Immature natural killer cell (primary cell): Measurements from ENCODE around the gene NIN. TPM values are rescaled to one million over a fixed set of nuclear protein-coding genes. Genes with fewer than 3 reads are reported as not detected.
"Not testable (repeated sequence)": the region's sequence is repeated elsewhere in the genome, so short reads cannot be mapped to it uniquely, and the experiment has no call there.

Experiments used
- DNase-seq, 3 donors: peaks; one replicate each; pipeline ENCODE4 v3.0.0; 2022; ENCODE audit warnings: mixed read lengths in 1 of 3
- H3K27ac Mint-ChIP-seq, 6 donors: one replicate each; pipeline ENCODE4 v1.8.0; 2020; ENCODE audit warnings: mixed read lengths in 6 of 6, mild to moderate bottlenecking in 5 of 6, inconsistent platforms in 4 of 6, moderate library complexity in 3 of 6
- H3K27me3 Mint-ChIP-seq, 3 donors: one replicate each; pipeline ENCODE4 v1.8.0; 2020 to 2021; ENCODE audit warnings: low read depth in 3 of 3, mild to moderate bottlenecking in 3 of 3, mixed read lengths in 3 of 3, moderate library complexity in 3 of 3, inconsistent platforms in 1 of 3
- H3K36me3 Mint-ChIP-seq, 3 donors: one replicate each; pipeline ENCODE4 v1.8.0; 2020; ENCODE audit warnings: mixed read lengths in 3 of 3, inconsistent platforms in 2 of 3, mild to moderate bottlenecking in 2 of 3
- H3K4me1 Mint-ChIP-seq, 2 donors: one replicate each; pipeline ENCODE4 v1.8.0; 2020; ENCODE audit warnings: inconsistent platforms in 2 of 2, mild to moderate bottlenecking in 2 of 2, mixed read lengths in 2 of 2, moderate library complexity in 1 of 2
- H3K4me3 Mint-ChIP-seq, 5 donors: one replicate each; pipeline ENCODE4 v1.8.0; 2020; ENCODE audit warnings: mild to moderate bottlenecking in 5 of 5, mixed read lengths in 5 of 5, inconsistent platforms in 3 of 5, moderate library complexity in 3 of 5
- H3K9me3 Mint-ChIP-seq, 6 donors: one replicate each; pipeline ENCODE4 v1.8.0; 2020; ENCODE audit warnings: mild to moderate bottlenecking in 6 of 6, mixed read lengths in 6 of 6, inconsistent platforms in 4 of 6, moderate library complexity in 3 of 6
- polyA plus RNA-seq, 3 donors: library from polyadenylated mRNA; unstranded; fragments of 300-500 nt; fragmentation: Illumina TruSeq; gene quantifications; one replicate each; pipeline ENCODE4 v1.2.3, GENCODE V29; 2021

The NIN gene
- polyA plus RNA-seq, 3 donors from 2014 or later = 8.4 to 43.3 (median 9.7) TPM

DNA sequence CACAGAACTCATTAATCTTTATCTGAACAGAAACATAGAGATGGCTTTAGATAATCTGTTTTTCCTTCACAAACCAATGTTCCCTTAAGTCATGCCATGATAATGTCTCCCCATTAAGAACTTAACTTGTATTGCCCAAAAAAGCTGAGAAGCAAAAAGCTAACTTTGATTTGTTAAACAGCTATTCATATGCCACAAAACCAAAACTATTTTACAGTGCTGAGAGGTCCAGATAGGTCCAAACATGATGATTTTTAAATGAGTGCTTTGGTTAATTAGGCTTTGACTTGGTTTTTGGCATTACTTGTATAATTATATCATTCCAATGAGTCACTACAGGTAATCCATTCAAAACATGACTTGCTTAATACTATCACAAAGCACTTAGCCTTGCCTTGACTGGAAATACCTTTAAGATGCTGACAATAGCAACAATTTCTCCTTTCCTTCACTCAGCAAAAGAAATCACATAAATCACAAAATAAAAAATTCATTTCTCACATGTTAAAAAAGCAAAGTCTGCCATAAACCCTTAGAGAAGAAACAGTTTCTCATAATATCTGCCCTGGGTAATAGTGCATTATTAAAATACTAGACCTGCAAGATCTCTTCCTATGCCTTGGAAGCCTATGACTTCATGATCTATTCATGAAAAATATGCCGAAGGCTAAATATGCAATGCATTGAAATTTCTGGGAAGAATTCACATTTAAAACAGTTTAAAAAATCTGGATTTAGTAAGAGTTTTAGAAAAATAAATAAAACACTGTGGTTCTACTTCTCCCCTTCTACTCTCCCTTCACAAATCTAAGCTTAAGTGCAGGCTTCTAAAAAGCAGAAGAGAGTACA is 110.8 kb downstream of the NIN start:
- no peak for DNase-seq
- H3K27ac Mint-ChIP-seq = peak overlapping the region in 1 of 6 donors; percentile 25
- H3K9me3 Mint-ChIP-seq = no peaks in the 10 kb centered on the region
- no peak overlapping the region for H3K4me3 Mint-ChIP-seq
- H3K36me3 Mint-ChIP-seq = peaks cover 14 to 40% (median 28%) of the 10 kb centered on the region in 3 donors
- H3K27me3 Mint-ChIP-seq = peaks cover 0 to 4% (median 0%) of the 10 kb centered on the region in 3 donors
- no peaks in the 10 kb centered on the region for H3K4me1 Mint-ChIP-seq

DNA sequence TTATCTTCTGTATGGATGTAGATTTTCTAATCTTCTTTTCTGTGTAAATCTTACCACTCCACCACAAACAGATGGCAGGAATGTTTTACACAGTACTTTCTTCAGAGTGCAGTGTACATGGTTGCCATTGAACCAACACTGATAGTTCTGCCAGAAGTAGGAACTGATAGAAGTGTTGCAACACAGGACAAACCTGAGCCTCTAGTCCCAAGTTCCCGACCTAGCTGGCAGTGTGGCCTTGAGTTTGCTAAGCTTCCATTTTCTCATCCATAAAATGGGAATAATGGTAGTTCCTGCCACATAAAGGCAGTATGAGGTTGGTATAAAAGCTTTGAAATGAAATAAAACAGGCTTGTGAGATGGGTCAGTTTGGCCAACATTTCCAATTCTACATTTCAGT is 112.0 kb downstream of the NIN start:
- Mint-ChIP-seq H3K4me3 (no peak overlapping the region), H3K36me3 (peaks cover 3 to 28% (median 22%) of the 10 kb centered on the region in 3 donors), H3K27me3 (peaks cover 0 to 2% (median 0%) of the 10 kb centered on the region in 3 donors), H3K9me3 (no peaks in the 10 kb centered on the region), H3K4me1 (no peaks in the 10 kb centered on the region), H3K27ac (no peak overlapping the region)
- DNase-seq = no peak

DNA sequence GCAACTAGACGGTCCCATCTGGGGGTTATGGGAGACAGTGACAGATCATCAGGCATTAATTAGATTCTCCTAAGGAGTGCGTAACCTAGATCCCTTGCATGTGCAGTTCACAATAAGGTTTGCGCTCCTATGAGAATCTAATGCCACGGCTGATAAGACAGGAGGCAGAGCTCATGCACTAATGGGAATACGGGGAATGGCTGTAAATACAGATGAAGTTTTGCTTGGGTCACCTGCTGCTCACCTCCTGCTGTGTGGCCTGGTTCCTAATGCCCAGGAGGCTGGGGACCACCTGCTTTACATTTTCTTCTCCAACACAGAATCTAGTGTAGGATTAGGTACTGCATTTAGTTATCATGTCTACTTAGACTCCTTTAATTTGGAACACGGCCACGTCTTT is 113.2 kb downstream of the NIN start:
- Mint-ChIP-seq H3K36me3 (peaks cover 0 to 20% (median 16%) of the 10 kb centered on the region in 3 donors), H3K4me3 (no peak overlapping the region), H3K4me1 (no peaks in the 10 kb centered on the region), H3K27ac (peak overlapping the region in 1 of 6 donors; percentile 10), H3K27me3 (no peaks in the 10 kb centered on the region), H3K9me3 (no peaks in the 10 kb centered on the region)
- no peak for DNase-seq

DNA sequence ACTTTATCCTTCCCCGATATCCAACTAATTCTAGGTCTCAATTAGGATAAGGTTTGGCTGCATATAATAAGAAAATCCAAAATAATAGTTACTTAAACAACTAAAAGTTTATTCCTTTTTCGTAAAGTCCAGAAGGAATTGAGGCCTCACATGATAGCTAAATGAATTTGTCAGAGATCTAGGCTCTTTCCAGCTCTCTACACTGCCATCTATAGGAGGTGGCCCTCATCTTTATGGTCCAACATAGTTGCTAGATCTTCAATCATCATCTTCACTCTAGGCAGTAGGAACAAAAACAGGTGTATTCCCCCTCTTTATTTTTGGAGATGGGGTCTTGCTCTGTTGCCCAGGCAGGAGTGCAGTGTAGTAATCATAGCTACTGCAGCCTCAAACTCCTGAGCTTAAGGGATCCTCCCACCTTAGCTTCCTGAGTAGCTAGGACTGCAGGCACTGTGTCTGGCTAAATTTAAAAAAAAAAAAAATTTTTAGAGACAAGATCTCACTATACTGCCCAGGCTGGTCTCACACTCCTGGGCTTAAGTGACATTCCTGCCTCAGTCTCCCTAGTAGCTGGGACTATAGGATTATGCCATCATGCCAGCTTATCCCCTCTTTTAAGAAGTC is 116.4 kb downstream of the NIN start:
- peak in 1 of 3 donors; percentile 6 for DNase-seq
- Mint-ChIP-seq H3K9me3 (no peaks in the 10 kb centered on the region), H3K4me3 (no peak overlapping the region), H3K4me1 (no peaks in the 10 kb centered on the region), H3K36me3 (no peaks in the 10 kb centered on the region), H3K27me3 (peaks cover 0 to 2% (median 0%) of the 10 kb centered on the region in 3 donors), H3K27ac (no peak overlapping the region)

DNA sequence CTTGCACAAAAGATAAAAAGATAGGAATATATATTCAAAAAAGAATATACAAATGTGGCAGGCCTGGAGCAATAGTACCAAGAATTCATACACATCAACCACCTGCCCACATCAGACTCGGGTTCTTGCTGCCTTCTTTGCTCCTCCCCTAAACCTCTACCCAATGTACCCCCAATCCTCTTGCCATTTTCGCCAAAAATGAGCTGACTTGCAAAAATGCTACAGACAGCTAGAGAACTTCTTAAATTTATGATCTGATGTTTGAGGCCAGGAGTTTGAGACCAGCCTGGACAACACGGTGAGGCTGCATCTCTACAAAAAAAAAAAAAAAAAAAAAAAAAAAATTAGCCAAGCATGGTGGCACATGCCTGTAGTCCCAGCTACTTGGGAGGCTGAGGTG is 119.9 kb downstream of the NIN start:
- DNase-seq = no peak
- Mint-ChIP-seq H3K9me3 (no peaks in the 10 kb centered on the region), H3K27me3 (peaks cover 0 to 2% (median 0%) of the 10 kb centered on the region in 3 donors), H3K4me3 (no peak overlapping the region), H3K36me3 (no peaks in the 10 kb centered on the region), H3K4me1 (no peaks in the 10 kb centered on the region), H3K27ac (no peak overlapping the region)

DNA sequence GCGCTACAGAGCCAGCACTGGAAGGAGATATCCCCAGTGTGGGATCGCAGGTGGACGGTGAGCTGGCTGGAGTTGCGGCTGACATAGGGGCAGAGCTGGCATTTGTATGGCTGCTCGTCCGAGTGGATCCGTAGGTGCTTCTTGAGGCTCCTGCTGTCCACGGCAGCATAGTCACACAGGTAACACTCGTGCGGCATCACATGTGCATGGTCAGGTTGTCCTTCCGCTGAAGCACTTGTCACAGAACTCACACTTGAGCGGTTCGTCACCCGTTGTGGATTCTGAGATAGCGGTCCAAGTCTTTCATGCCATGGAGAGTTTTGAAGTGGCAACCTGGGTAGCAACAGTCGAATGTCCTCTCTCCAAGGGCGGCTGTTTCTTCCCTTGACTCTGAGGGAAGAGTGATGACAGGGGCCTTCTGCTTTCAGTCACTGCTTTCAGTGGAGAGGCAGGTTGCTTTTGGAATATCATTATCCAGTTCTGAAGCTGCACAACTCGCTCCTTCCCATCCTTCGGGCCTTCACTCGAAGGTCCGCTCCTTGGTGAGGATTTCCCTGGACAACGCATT is 125.9 kb downstream of the NIN start:
- no peak overlapping the region for H3K4me3 Mint-ChIP-seq
- DNase-seq = no peak
- H3K36me3 Mint-ChIP-seq = no peaks in the 10 kb centered on the region
- no peaks in the 10 kb centered on the region for H3K9me3 Mint-ChIP-seq
- H3K27me3 Mint-ChIP-seq = peaks cover 0 to 6% (median under 1%) of the 10 kb centered on the region in 3 donors
- H3K4me1 Mint-ChIP-seq = no peaks in the 10 kb centered on the region
- H3K27ac Mint-ChIP-seq = no peak overlapping the region

DNA sequence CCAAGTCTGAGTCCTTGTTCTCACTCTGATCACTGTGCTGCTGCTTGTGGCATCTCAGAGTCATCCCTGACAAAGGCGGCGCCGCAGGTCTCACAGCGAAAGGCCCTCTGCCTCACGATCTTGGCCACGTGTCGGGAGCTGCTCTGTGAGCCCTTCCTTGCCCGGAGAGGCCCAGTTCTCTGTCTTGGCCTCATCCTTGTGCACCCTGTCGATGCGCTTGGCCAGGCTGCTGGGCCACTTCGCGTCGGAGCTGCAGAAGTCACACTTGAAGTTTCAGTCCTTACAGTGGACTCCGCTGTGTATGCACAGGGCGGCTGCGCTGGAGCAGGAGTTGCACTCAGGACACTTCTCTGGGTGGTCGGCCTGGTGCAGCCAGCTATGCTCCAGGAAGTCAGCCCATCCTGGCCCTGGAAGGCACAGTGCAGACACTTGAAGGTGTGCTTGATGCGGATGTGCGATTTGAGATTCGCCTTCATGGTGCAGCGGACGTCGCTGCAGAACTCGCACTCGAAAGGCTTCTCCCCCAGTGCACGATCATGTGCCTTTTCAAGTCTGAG is 126.4 kb downstream of the NIN start:
- no peak for DNase-seq
- H3K36me3 Mint-ChIP-seq = no peaks in the 10 kb centered on the region
- no peaks in the 10 kb centered on the region for H3K4me1 Mint-ChIP-seq
- no peaks in the 10 kb centered on the region for H3K9me3 Mint-ChIP-seq
- no peak overlapping the region for H3K4me3 Mint-ChIP-seq
- no peak overlapping the region for H3K27ac Mint-ChIP-seq
- H3K27me3 Mint-ChIP-seq = peaks cover 0 to 8% (median 4%) of the 10 kb centered on the region in 3 donors

DNA sequence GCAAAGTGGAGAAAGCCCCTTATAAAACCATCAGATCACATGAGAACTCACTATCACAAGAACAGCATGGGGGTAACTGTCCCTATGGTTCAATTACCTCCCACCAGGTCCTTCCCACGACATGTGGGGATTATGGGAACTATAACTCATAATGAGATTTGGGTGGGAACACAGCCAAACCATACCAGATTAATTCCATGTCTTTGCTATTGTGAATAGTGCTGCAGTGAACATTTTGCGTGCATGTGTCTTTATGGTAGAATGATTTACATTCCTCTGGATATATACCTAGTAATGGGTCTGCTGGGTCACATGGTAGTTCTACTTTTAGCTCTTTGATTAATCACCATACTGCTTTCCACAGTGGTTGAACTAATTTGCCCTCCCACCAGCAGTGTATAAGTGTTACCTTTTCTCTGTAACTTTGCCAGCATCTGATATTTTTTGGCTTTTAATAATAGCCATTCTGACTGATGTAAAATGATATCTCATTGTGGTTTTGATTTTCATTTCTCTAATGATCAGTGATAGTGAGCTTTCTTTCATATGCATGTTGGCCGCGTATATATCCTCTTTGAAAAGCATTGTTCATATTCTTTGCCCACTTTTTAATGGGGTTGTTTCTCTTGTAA is 133.2 kb downstream of the NIN start:
- DNase-seq = no peak
- Mint-ChIP-seq H3K4me1 (no peaks in the 10 kb centered on the region), H3K4me3 (no peak overlapping the region), H3K9me3 (peaks cover 0 to 4% (median under 1%) of the 10 kb centered on the region in 6 donors), H3K27ac (no peak overlapping the region), H3K36me3 (no peaks in the 10 kb centered on the region), H3K27me3 (peaks cover 0 to 21% (median 6%) of the 10 kb centered on the region in 3 donors)

DNA sequence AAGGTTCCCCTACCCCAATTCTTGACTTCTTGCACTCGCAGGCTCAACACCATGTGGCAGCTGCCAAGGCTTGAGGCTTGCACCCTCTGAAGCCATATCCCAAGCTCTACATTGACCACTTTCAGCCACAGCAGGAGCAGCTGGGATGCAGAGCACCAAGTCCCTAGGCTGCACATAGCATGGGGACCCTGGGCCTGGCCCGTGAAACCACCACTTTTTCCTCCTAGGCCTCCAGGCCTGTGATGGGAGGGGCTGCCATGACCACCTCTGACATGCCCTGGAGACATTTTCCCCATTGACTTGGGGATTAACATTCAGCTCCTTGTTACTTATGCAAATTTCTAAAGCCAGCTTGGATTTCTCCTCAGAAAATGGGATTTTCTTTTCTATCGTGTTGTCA is 136.7 kb downstream of the NIN start:
- DNase-seq, H3K4me3 Mint-ChIP-seq, H3K36me3 Mint-ChIP-seq, H3K4me1 Mint-ChIP-seq, H3K27ac Mint-ChIP-seq, H3K9me3 Mint-ChIP-seq: not testable (repeated sequence)
- peaks cover 0 to 10% (median 8%) of the 10 kb centered on the region in 3 donors for H3K27me3 Mint-ChIP-seq

DNA sequence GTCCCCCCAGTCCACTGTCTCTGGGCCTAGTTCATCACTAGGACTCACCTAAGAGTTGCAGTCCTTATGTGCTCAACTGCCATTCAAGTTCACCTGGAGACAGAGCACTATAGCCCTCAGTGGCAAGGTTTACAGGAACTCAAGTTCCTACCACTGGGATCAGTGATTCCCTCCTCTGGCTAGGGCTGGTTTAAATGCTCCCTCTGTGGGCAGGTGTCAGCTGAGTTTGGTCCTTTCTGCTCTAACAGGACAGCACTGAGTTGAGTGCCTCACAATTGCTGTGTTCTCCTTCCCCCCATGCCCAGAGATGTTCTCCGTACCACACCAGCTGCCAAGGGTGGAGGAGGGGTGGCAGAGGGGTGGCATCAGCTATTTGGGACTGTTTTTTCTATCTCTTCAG is 142.1 kb downstream of the NIN start:
- H3K4me3 Mint-ChIP-seq = no peak overlapping the region
- no peaks in the 10 kb centered on the region for H3K4me1 Mint-ChIP-seq

DNA sequence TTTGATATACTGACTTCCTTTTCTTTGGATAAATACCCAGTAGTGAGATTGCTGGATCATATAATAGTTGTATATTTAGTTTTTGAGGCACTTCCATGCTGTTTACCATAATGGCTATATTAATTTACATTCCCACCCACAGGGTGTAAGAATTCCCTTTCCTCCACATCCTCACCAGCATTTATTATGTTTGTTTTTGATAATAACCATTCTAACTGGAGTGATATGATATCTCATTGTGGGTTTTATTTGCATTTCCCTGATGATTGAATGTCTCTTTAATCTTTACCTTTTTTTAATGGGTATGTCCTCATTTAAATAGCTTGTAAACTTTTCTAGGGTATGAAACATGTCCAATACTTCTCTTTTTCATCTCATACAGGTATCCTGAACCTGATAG is 151.3 kb downstream of the NIN start:
- DNase-seq = no peak
- H3K36me3 Mint-ChIP-seq = no peaks in the 10 kb centered on the region
- no peak overlapping the region for H3K4me3 Mint-ChIP-seq
- no peaks in the 10 kb centered on the region for H3K4me1 Mint-ChIP-seq
- H3K9me3 Mint-ChIP-seq = no peaks in the 10 kb centered on the region
- peaks cover 0 to 9% (median 4%) of the 10 kb centered on the region in 3 donors for H3K27me3 Mint-ChIP-seq
- no peak overlapping the region for H3K27ac Mint-ChIP-seq

More for the DNA sequence above, 142.1 kb downstream of the NIN start:
- Mint-ChIP-seq H3K27ac (no peak overlapping the region), H3K36me3 (no peaks in the 10 kb centered on the region), H3K9me3 (peaks cover 0 to 13% (median 6%) of the 10 kb centered on the region in 6 donors), H3K27me3 (peaks cover 2 to 8% (median 3%) of the 10 kb centered on the region in 3 donors)
- DNase-seq = no peak

DNA sequence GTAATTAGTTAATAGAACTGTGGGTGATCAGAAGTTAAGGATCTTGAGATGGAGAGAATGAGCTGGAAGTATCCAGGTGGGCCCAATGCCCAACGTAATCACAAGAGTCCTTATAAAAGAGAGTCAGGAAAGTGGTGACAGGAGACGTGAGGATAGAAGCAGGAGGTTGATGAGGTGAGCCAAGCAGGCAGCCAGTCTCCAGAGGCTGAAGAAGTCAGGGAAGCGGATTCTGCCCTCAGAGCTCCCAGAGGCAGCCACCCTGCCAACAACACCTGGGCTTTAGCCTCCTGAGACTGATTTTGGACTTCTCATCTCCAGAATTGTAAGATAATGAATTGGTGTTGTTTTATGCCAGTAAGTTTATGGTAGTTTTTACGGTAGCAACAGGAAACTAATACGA is 152.8 kb downstream of the NIN start:
- H3K4me3 Mint-ChIP-seq = no peak overlapping the region
- H3K4me1 Mint-ChIP-seq = no peaks in the 10 kb centered on the region
- no peaks in the 10 kb centered on the region for H3K36me3 Mint-ChIP-seq
- H3K27me3 Mint-ChIP-seq = peaks cover 0 to 6% (median 5%) of the 10 kb centered on the region in 3 donors
- H3K27ac Mint-ChIP-seq = no peak overlapping the region
- H3K9me3 Mint-ChIP-seq = no peaks in the 10 kb centered on the region
- no peak for DNase-seq

DNA sequence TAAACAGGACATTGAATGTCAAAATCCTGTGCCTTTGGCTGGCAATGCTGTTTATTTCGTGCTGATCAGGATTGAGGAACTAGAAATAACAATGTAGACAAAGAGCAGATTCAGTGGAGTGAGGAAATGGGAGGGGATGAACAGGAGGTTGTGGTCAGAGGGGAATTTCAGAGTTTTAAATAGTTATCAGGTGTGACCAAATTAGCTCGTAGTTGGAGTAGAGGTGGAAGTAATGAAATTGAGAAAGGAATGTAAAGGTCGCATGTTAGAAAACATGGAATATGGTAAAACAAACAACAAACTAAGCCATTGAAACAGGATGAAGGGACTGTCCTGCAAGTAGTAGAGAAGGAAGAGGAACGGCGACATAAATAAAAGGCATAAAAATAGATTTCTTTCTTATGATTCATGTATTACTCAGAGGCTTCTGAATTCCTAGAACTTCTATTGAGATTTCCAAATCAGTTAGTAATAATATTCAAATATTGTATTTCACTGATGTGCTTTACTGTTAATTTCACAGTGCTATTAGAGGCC is 153.4 kb downstream of the NIN start:
- H3K27me3 Mint-ChIP-seq = peaks cover 0 to 6% (median 5%) of the 10 kb centered on the region in 3 donors
- no peak overlapping the region for H3K4me3 Mint-ChIP-seq
- no peak for DNase-seq
- H3K9me3 Mint-ChIP-seq = no peaks in the 10 kb centered on the region
- H3K4me1 Mint-ChIP-seq = no peaks in the 10 kb centered on the region
- no peaks in the 10 kb centered on the region for H3K36me3 Mint-ChIP-seq
- H3K27ac Mint-ChIP-seq = no peak overlapping the region
